GM23338 (cell line): ENCODE data around the gene STKLD1. TPM values are rescaled to one million over a fixed set of nuclear protein-coding genes. Genes with fewer than 3 reads are reported as not detected.
A peak's percentile ranks its signal among the peaks of the same experiment; 100 is the strongest.

Source experiments
- ATAC-seq: fragments of 200-7000 bp; cut with Tn5 transposase; 3 replicates; pipeline ENCODE4 v1.9.1; 2020
- DNase-seq: peaks from one replicate; pipeline ENCODE4 v3.0.0-alpha.2; 2015; ENCODE audit warnings: low spot score
- H2AFZ ChIP-seq: fragments of 200-600 bp; sonication (generic); 2 replicates; pipeline ENCODE4 v1.8.0; 2016; ENCODE audit warnings: antibody characterized with exemption, mild to moderate bottlenecking, moderate library complexity
- H3F3A ChIP-seq: fragments of 200-600 bp; sonication (generic); replicated peaks from 2 replicates; pipeline ENCODE4 v1.8.0; 2017; ENCODE audit warnings: antibody characterized with exemption, mixed run types, low read depth
- H3K27ac ChIP-seq: fragments of 200-600 bp; sonication (generic); 2 replicates; pipeline ENCODE4 v1.6.1; 2016; ENCODE audit warnings: low read depth
- H3K27me3 ChIP-seq: fragments of 200-600 bp; sonication (generic); 2 replicates; pipeline ENCODE4 v1.8.0; 2016; ENCODE audit warnings: mild to moderate bottlenecking, mixed run types, moderate library complexity; ENCODE audit not compliant: insufficient read depth
- H3K36me3 ChIP-seq: fragments of 200-600 bp; sonication (generic); 2 replicates; pipeline ENCODE4 v1.8.0; 2016; ENCODE audit warnings: mild to moderate bottlenecking; ENCODE audit not compliant: insufficient read depth
- H3K4me1 ChIP-seq: fragments of 200-600 bp; sonication (generic); 2 replicates; pipeline ENCODE4 v1.8.0; 2016; ENCODE audit warnings: mild to moderate bottlenecking, moderate library complexity; ENCODE audit not compliant: insufficient read depth
- H3K4me2 ChIP-seq: fragments of 200-600 bp; sonication (generic); 2 replicates; pipeline ENCODE4 v1.7.1; 2017; ENCODE audit warnings: mixed run types
- H3K4me3 ChIP-seq: fragments of 200-600 bp; sonication (generic); 2 replicates; pipeline ENCODE4 v1.6.1; 2016; ENCODE audit warnings: mixed run types
- H3K79me2 ChIP-seq: fragments of 200-600 bp; sonication (generic); replicated peaks from 2 replicates; pipeline ENCODE4 v1.8.0; 2017; ENCODE audit warnings: mild to moderate bottlenecking; ENCODE audit not compliant: insufficient read depth
- H3K9me2 ChIP-seq: fragments of 200-600 bp; sonication (generic); 2 replicates; pipeline ENCODE4 v1.8.0; 2017; ENCODE audit not compliant: insufficient read depth
- H4K20me1 ChIP-seq: fragments of 200-600 bp; sonication (generic); replicated peaks from 2 replicates; pipeline ENCODE4 v1.8.0; 2017; ENCODE audit warnings: mild to moderate bottlenecking; ENCODE audit not compliant: insufficient read depth
- H3K27ac Mint-ChIP-seq: 2 replicates; pipeline ENCODE4 v1.8.0; 2020; ENCODE audit warnings: inconsistent platforms, mild to moderate bottlenecking, moderate library complexity, mixed read lengths
- H3K27me3 Mint-ChIP-seq: 3 replicates; pipeline ENCODE4 v1.8.0; 2022; ENCODE audit warnings: low read depth, mild to moderate bottlenecking, moderate library complexity, mixed read lengths, inconsistent platforms; ENCODE audit not compliant: insufficient read depth, poor library complexity
- H3K36me3 Mint-ChIP-seq: 3 replicates; pipeline ENCODE4 v1.8.0; 2021; ENCODE audit warnings: low read depth, mild to moderate bottlenecking, inconsistent platforms, moderate library complexity, mixed read lengths
- H3K4me1 Mint-ChIP-seq: 3 replicates; pipeline ENCODE4 v1.8.0; 2020; ENCODE audit warnings: mild to moderate bottlenecking, inconsistent platforms, mixed read lengths
- H3K4me3 Mint-ChIP-seq: 3 replicates; pipeline ENCODE4 v1.8.0; 2021; ENCODE audit warnings: moderate library complexity, mild to moderate bottlenecking, inconsistent platforms, mixed read lengths
- H3K9me3 Mint-ChIP-seq: 3 replicates; pipeline ENCODE4 v1.8.0; 2020; ENCODE audit warnings: moderate library complexity, mild to moderate bottlenecking, inconsistent platforms, mixed read lengths
- CREB1 ChIP-seq: fragments of 250-450 bp; sonication (Bioruptor Pico); IDR thresholded peaks from 2 replicates; pipeline ENCODE4 v1.5.0; 2020; ENCODE audit warnings: low read depth, mild to moderate bottlenecking, moderate library complexity
- EZH2 ChIP-seq: fragments of 200-600 bp; sonication (generic); IDR thresholded peaks from one replicate; pipeline ENCODE4 v1.8.0; 2017; ENCODE audit warnings: antibody characterized with exemption, mild to moderate bottlenecking, low read depth; ENCODE audit not compliant: unreplicated experiment
- EZH2phosphoT487 ChIP-seq: fragments of 200-600 bp; sonication (generic); IDR thresholded peaks from one replicate; pipeline ENCODE4 v1.8.1; 2018; ENCODE audit warnings: antibody characterized with exemption; ENCODE audit not compliant: unreplicated experiment
- NANOG ChIP-seq: IDR thresholded peaks from 2 replicates; pipeline ENCODE4 v1.6.1; 2016; ENCODE audit warnings: antibody characterized with exemption, borderline replicate concordance
- STAT1 ChIP-seq: IDR thresholded peaks from one replicate; pipeline ENCODE4 v1.6.1; 2016; ENCODE audit warnings: antibody characterized with exemption; ENCODE audit not compliant: unreplicated experiment
- ZNF462 ChIP-seq: fragments of 250-450 bp; sonication (Bioruptor Pico); IDR thresholded peaks from 2 replicates; pipeline ENCODE4 v1.5.0; 2020; ENCODE audit warnings: mild to moderate bottlenecking, moderate library complexity
- polyA plus RNA-seq: library from polyadenylated mRNA; unstranded; fragments of >200 nt; fragmentation: Nextera tagmentation; extraction: Ambion mirVana; gene quantifications from 2 replicates; pipeline ENCODE4 v1.2.1, GENCODE V29; 2016
- total RNA-seq: library from RNA; depleted of rRNA; stranded (reverse); fragments of >200 nt; shearing (Covaris generic); gene quantifications from 2 replicates; pipeline ENCODE4 v1.2.3, GENCODE V29; 2014
- TF ChIP-seq, protein P1 (sequence below): IDR thresholded peaks from one replicate; pipeline ENCODE4 v1.6.1; 2018; ENCODE audit warnings: antibody characterized with exemption; ENCODE audit not compliant: unreplicated experiment

STKLD1 gene
- total and polyA plus RNA-seq, 2 experiments from 2014 or later, result 0.57 TPM; not detected in 1

DNA sequence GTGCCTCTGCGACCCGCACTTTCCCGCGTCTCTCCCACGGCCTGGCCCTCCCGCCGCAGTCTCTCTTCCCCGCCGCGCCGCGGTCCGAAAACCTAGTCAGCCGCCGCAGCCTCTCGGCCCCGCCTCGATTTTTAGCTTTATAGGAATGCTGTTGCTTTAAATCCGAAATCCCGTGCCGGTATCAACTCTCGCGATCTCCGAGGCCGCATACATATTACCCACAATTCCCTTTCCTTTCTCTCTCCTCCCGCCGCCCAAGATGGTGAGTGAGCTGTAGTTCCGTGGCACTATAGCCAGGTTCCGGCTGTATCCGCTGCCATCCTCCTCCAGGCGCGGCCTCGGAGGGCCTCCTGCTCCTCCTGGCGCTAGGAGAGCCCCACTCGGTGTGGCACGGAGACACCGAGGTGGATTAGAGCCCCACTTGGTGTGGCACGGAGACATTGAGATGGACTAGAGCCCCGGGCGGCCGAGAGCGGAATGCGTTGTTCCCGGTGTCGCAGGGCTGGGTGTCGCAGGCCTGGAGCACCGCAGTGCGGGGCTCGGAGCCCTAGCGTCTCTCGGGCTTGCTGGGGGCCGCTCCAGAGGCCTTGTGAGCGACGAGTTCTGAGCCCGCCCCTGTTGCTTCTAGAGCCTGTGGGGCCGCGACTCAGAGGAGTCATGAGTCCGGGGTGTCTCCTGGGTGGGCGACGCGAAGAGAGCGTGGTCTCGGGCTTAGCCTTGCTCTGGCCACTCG, 28.0 kb upstream of the STKLD1 start, which contains the start of the genes MED22 and RPL7A (continued):
- TF ChIP-seq, protein P1, sequence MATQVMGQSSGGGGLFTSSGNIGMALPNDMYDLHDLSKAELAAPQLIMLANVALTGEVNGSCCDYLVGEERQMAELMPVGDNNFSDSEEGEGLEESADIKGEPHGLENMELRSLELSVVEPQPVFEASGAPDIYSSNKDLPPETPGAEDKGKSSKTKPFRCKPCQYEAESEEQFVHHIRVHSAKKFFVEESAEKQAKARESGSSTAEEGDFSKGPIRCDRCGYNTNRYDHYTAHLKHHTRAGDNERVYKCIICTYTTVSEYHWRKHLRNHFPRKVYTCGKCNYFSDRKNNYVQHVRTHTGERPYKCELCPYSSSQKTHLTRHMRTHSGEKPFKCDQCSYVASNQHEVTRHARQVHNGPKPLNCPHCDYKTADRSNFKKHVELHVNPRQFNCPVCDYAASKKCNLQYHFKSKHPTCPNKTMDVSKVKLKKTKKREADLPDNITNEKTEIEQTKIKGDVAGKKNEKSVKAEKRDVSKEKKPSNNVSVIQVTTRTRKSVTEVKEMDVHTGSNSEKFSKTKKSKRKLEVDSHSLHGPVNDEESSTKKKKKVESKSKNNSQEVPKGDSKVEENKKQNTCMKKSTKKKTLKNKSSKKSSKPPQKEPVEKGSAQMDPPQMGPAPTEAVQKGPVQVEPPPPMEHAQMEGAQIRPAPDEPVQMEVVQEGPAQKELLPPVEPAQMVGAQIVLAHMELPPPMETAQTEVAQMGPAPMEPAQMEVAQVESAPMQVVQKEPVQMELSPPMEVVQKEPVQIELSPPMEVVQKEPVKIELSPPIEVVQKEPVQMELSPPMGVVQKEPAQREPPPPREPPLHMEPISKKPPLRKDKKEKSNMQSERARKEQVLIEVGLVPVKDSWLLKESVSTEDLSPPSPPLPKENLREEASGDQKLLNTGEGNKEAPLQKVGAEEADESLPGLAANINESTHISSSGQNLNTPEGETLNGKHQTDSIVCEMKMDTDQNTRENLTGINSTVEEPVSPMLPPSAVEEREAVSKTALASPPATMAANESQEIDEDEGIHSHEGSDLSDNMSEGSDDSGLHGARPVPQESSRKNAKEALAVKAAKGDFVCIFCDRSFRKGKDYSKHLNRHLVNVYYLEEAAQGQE, result peak; percentile 43

DNA sequence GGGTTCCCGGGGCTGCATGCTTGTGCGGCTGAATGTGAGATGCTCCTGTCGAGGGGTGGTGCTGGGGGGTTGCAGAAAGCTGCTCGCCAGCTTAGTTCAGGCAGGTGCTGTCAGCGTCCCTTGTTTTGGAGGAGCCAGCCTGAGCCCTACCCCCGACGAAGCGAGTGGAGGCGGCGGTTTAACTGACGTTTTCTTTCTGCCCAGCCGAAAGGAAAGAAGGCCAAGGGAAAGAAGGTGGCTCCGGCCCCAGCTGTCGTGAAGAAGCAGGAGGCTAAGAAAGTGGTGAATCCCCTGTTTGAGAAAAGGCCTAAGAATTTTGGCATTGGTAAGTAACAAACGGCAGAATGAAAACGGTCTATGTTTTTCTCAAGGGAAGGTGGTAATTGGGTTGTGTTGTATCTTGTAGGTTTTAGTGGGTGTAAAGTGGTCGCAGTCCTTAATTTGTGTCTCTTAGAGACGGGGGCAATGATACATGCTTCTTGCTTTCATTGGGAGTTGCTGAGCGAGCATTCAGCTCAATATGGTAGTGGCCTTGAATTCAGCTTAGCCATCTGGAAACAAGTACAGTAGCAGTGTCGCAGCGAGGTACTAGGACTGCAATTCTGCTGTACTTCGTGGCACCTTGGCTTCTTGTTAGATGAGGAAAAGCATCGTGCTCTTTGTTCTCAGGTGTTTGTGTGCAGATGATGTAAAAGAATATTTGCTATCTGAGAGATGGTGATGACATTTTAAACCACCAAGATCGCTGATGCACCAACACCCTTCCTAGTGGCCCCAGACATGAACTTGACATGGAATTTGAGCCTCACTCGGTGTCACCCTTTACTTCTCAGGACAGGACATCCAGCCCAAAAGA, 27.2 kb upstream of the STKLD1 start:
- ATAC-seq, result no peak
- Mint-ChIP-seq H3K4me3 (peak overlapping the region; percentile 94), H3K4me1 (peaks cover 23% of the 10 kb centered on the region), H3K9me3 (no peaks in the 10 kb centered on the region; the same call in 1 of the 3 replicates), H3K27me3 (peaks cover 28% of the 10 kb centered on the region), H3K27ac (peak overlapping the region; percentile 100), H3K36me3 (peaks cover 86% of the 10 kb centered on the region)
- Histone ChIP-seq H3K4me2 (peak overlapping the region; percentile 99), H2AFZ (no peak overlapping the region), H3F3A (peaks cover 61% of the 10 kb centered on the region), H3K4me1 (peaks cover 20% of the 10 kb centered on the region), H3K36me3 (peaks cover 42% of the 10 kb centered on the region), H3K4me3 (peak overlapping the region; percentile 98), H3K27me3 (no peaks in the 10 kb centered on the region), H4K20me1 (peaks cover 52% of the 10 kb centered on the region), H3K27ac (peak overlapping the region; percentile 96), H3K79me2 (peaks cover 43% of the 10 kb centered on the region), H3K9me2 (no peaks in the 10 kb centered on the region)
- DNase-seq, result no peak
- TF ChIP-seq ZNF462 (CRISPR knock-in tag) (no peak), STAT1 (no peak), EZH2 (no peak), CREB1 (no peak), NANOG (no peak), EZH2phosphoT487 (no peak)
- TF ChIP-seq, protein P1, result no peak
